ENCODE results near the gene STX7. TPM values are rescaled to one million over a fixed set of nuclear protein-coding genes. Genes with fewer than 3 reads are reported as not detected.

The STX7 gene
- total RNA-seq, 1 experiment from 2014 or later = 27.8 TPM

DNA sequence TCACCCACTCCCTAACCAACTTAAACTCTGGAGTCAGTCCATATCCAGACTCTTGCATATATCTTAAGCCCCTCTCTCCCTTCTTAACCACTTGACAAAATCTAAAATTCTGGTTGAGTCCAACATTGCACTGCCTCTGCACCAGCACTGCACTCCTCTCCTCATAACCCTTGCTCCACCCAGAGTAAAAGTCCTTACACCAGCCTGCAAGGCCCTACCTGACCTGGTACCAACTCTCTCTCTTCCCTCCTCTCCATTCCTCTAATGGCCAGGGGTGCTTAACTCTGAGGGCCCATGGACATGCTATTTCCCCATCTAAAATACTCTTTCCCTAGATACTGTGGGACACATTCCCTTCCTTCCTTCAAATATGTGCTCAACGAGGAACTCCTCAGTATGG is 21.0 kb downstream of the STX7 start:
- CTCF ChIA-PET = no interaction called here
- Histone ChIP-seq H3K9ac (ENCODE audit: low read length) (no peak overlapping the region), H3K9me3 (ENCODE audit: control insufficient read depth in 1 of 2, insufficient read depth in 1 of 2, low read depth in 1 of 2, low read length in 2 of 2) (no peaks in the 10 kb centered on the region), H3K36me3 (ENCODE audit: control insufficient read depth in 1 of 2, insufficient read depth in 2 of 2, low read length in 2 of 2) (no peaks in the 10 kb centered on the region), H2AFZ (ENCODE audit: low read depth, low read length, poor library complexity, severe bottlenecking) (no peak overlapping the region), H3K9me2 (ENCODE audit: insufficient read depth) (no peaks in the 10 kb centered on the region), H4K20me1 (ENCODE audit: insufficient read depth) (no peaks in the 10 kb centered on the region), H3K4me3 (replicated peaks in 1 of 2; ENCODE audit: low read depth in 1 of 2, low read length in 2 of 2) (no peak overlapping the region), H3K4me1 (ENCODE audit: control insufficient read depth in 1 of 2, insufficient read depth in 2 of 2, low read length in 2 of 2) (no peaks in the 10 kb centered on the region), H3K79me2 (ENCODE audit: insufficient read depth, low read length) (peaks cover 23% of the 10 kb centered on the region), H3K4me2 (ENCODE audit: low read length) (no peak overlapping the region), H3K27ac (ENCODE audit: low read depth, low read length) (no peak overlapping the region), H3K27me3 (ENCODE audit: insufficient read depth, low read length) (no peaks in the 10 kb centered on the region)
- BruUV-seq (replicated peaks) = no TSS peak
- no peak for ATAC-seq
- intact Hi-C loops (cut with micrococcal nuclease) = no loop called here
- RAD21 ChIA-PET (ENCODE audit: low non-redundant PET in 1 of 2, low total read pairs in 2 of 2, uncharacterized antibody in 2 of 2, unreplicated experiment in 2 of 2) = no interaction called here
- DNase-seq (ENCODE audit: low read depth, low spot score) = no peak
- TF ChIP-seq ZNF274 (IDR thresholded peaks at IDR 0.05; ENCODE audit: low read depth, low read length) = no peak
- TF ChIP-seq, protein P1, sequence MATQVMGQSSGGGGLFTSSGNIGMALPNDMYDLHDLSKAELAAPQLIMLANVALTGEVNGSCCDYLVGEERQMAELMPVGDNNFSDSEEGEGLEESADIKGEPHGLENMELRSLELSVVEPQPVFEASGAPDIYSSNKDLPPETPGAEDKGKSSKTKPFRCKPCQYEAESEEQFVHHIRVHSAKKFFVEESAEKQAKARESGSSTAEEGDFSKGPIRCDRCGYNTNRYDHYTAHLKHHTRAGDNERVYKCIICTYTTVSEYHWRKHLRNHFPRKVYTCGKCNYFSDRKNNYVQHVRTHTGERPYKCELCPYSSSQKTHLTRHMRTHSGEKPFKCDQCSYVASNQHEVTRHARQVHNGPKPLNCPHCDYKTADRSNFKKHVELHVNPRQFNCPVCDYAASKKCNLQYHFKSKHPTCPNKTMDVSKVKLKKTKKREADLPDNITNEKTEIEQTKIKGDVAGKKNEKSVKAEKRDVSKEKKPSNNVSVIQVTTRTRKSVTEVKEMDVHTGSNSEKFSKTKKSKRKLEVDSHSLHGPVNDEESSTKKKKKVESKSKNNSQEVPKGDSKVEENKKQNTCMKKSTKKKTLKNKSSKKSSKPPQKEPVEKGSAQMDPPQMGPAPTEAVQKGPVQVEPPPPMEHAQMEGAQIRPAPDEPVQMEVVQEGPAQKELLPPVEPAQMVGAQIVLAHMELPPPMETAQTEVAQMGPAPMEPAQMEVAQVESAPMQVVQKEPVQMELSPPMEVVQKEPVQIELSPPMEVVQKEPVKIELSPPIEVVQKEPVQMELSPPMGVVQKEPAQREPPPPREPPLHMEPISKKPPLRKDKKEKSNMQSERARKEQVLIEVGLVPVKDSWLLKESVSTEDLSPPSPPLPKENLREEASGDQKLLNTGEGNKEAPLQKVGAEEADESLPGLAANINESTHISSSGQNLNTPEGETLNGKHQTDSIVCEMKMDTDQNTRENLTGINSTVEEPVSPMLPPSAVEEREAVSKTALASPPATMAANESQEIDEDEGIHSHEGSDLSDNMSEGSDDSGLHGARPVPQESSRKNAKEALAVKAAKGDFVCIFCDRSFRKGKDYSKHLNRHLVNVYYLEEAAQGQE (IDR thresholded peaks at IDR 0.05; ENCODE audit: low read depth) = no peak
- no peak for TF ChIP-seq FOSL1 (IDR thresholded peaks at IDR 0.05; ENCODE audit: low read depth)
- TF ChIP-seq POLR2AphosphoS5 (IDR thresholded peaks at IDR 0.05; ENCODE audit: low read depth, low read length) = no peak
- no peak for TF ChIP-seq SRF (IDR thresholded peaks at IDR 0.05; ENCODE audit: low read depth)
- POLR2A ChIA-PET = no interaction called here

DNA sequence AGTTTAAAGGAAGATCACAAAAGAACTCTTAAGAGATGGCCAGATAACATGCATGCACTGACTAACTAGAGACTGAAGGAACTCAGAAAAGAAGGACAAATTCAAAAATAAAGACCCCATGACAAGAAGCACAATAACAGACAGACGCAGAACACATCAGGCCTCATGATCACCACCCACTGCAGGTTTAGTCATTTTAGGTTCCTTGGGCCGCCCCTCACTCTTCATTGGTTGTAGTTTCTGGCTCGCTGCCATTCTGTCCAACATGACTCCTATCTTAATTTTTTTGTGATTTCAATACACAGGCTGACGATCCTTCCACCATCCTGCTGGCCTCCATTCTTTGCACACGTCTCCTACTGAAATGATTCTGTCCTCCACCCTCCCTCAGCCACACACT is 21.6 kb downstream of the STX7 start:
- peaks cover 23% of the 10 kb centered on the region for H3K79me2 ChIP-seq (ENCODE audit: insufficient read depth, low read length)
- no peak overlapping the region for H3K27ac ChIP-seq (ENCODE audit: low read depth, low read length)
- H3K4me1 ChIP-seq (ENCODE audit: control insufficient read depth in 1 of 2, insufficient read depth in 2 of 2, low read length in 2 of 2) = no peaks in the 10 kb centered on the region
- H3K27me3 ChIP-seq (ENCODE audit: insufficient read depth, low read length) = no peaks in the 10 kb centered on the region
- no peaks in the 10 kb centered on the region for H3K9me2 ChIP-seq (ENCODE audit: insufficient read depth)
- no peak for ATAC-seq
- TF ChIP-seq SIN3A (IDR thresholded peaks at IDR 0.05; ENCODE audit: low read depth) (no peak), JUND (IDR thresholded peaks at IDR 0.05) (no peak), POLR2A (IDR thresholded peaks at IDR 0.05; ENCODE audit: borderline replicate concordance, extremely low read depth, insufficient read depth, insufficient read length) (no peak), FOSL1 (IDR thresholded peaks at IDR 0.05; ENCODE audit: low read depth) (no peak), ZNF274 (IDR thresholded peaks at IDR 0.05; ENCODE audit: low read depth, low read length) (no peak), ZFX (IDR thresholded peaks at IDR 0.05) (no peak), EGR1 (IDR thresholded peaks at IDR 0.05; ENCODE audit: low read depth) (no peak), POLR2AphosphoS5 (IDR thresholded peaks at IDR 0.05; ENCODE audit: low read depth, low read length) (no peak), RAD21 (IDR thresholded peaks at IDR 0.05; ENCODE audit: low read depth) (no peak), YY1 (IDR thresholded peaks at IDR 0.05; ENCODE audit: extremely low read depth, insufficient replicate concordance, low read depth, low read length) (no peak)
- ChIA-PET CTCF (no interaction called here), RAD21 (ENCODE audit: low non-redundant PET in 1 of 2, low total read pairs in 2 of 2, uncharacterized antibody in 2 of 2, unreplicated experiment in 2 of 2) (no interaction called here), POLR2A (no interaction called here)
- no peaks in the 10 kb centered on the region for H4K20me1 ChIP-seq (ENCODE audit: insufficient read depth)
- H3K9me3 ChIP-seq (ENCODE audit: control insufficient read depth in 1 of 2, insufficient read depth in 1 of 2, low read depth in 1 of 2, low read length in 2 of 2) = no peaks in the 10 kb centered on the region
- H2AFZ ChIP-seq (ENCODE audit: low read depth, low read length, poor library complexity, severe bottlenecking) = no peak overlapping the region
- H3K9ac ChIP-seq (ENCODE audit: low read length) = no peak overlapping the region
- no peak overlapping the region for H3K4me2 ChIP-seq (ENCODE audit: low read length)
- DNase-seq (ENCODE audit: low read depth, low spot score) = no peak
- no TSS peak for BruUV-seq (replicated peaks)
- H3K36me3 ChIP-seq (ENCODE audit: control insufficient read depth in 1 of 2, insufficient read depth in 2 of 2, low read length in 2 of 2) = no peaks in the 10 kb centered on the region
- intact Hi-C loops (cut with micrococcal nuclease) = no loop called here
- no peak overlapping the region for H3K4me3 ChIP-seq (replicated peaks in 1 of 2; ENCODE audit: low read depth in 1 of 2, low read length in 2 of 2)
